HCT116 (cell line): ENCODE data around the gene RADIL.

Experiments used
- EZH2phosphoT487 ChIP-seq: fragments of 200-600 bp; IDR thresholded peaks from 2 replicates; pipeline ENCODE4 v1.6.1; 2018; ENCODE audit warnings: antibody characterized with exemption, borderline replicate concordance
- FOSL1 ChIP-seq: IDR thresholded peaks from 2 replicates; pipeline ENCODE4 v1.6.1; 2012; ENCODE audit warnings: low read depth
- JUND ChIP-seq: IDR thresholded peaks from 2 replicates; pipeline ENCODE4 v1.6.1; 2012
- POLR2A ChIP-seq: IDR thresholded peaks from 2 replicates; pipeline ENCODE4 v1.7.0; 2011; ENCODE audit warnings: borderline replicate concordance; ENCODE audit not compliant: insufficient read depth, insufficient read length; ENCODE audit errors: extremely low read depth
- RAD21 ChIP-seq: IDR thresholded peaks from 2 replicates; pipeline ENCODE4 v1.6.1; 2012; ENCODE audit warnings: low read depth, mild to moderate bottlenecking
- SP1 ChIP-seq: IDR thresholded peaks from 2 replicates; pipeline ENCODE4 v1.6.1; 2012; ENCODE audit warnings: low read depth
- ZNF274 ChIP-seq: fragments of 200-500 bp; sonication (Bioruptor generic); IDR thresholded peaks from 2 replicates; pipeline ENCODE4 v1.6.1; 2014; ENCODE audit warnings: mild to moderate bottlenecking, low read depth, low read length, inconsistent platforms
- TF ChIP-seq, protein P1 (sequence below), 3 experiments: fragments of 200-600 bp in 1 of 3; sonication (generic) in 1 of 3; IDR thresholded peaks in 2 of 3; conservative IDR thresholded peaks in 1 of 3; 2 replicates each; pipeline ENCODE4 v1.5.1; 2012 to 2017; ENCODE audit warnings: low read depth in 2 of 3, low read length in 2 of 3, antibody characterized with exemption in 1 of 3, borderline replicate concordance in 1 of 3, control low read depth in 1 of 3, mild to moderate bottlenecking in 1 of 3, mixed read lengths in 1 of 3, mixed run types in 1 of 3, moderate library complexity in 1 of 3; ENCODE audit not compliant: insufficient read depth in 1 of 3
- TF ChIP-seq, protein P2 (sequence below): IDR thresholded peaks from 2 replicates; pipeline ENCODE4 v1.6.1; 2012; ENCODE audit warnings: low read depth
- TF ChIP-seq, protein P3 (sequence below): IDR thresholded peaks from 2 replicates; pipeline ENCODE4 v1.6.1; 2012

DNA sequence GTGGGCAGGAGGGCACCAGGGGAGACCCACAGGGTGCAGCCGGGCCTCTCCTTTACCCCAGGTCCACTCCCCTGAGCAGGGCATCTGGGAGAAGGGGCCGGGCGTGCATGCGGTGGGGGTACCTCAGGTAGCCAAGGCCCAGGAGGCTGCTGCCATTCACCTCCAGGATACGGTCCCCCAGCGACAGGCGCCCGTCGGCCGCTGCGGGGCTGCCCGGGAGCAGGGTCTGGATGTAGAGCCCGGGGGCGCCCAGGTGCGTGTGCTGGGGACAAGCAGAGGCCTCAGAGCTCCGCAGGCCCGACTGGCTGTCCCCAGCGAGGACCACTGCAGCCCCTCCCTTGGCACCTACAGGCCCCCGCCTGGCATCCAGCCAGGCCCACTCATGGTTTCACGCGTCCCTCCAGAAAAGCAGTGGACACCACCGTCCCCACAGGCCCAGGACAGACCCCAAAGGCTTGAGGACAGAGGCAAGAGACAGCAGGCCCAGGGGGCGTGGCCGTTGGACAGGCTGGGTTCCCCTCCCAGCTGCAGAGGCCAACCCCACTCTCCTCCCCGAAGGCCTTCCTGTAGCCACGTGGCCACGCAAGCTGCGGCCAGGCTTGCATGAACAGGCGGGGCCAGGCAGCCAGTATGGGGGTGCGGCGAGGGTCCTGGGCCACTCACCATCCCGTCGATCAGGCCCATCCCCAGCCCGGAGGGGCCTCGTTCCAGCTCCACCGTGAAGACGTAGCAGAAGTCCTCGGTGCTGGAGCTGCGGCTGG, 83.8 kb downstream of the RADIL start:
- TF ChIP-seq POLR2A (no peak), EZH2phosphoT487 (no peak), FOSL1 (no peak), JUND (no peak), SP1 (no peak), ZNF274 (no peak), RAD21 (no peak)
- TF ChIP-seq, protein P1, sequence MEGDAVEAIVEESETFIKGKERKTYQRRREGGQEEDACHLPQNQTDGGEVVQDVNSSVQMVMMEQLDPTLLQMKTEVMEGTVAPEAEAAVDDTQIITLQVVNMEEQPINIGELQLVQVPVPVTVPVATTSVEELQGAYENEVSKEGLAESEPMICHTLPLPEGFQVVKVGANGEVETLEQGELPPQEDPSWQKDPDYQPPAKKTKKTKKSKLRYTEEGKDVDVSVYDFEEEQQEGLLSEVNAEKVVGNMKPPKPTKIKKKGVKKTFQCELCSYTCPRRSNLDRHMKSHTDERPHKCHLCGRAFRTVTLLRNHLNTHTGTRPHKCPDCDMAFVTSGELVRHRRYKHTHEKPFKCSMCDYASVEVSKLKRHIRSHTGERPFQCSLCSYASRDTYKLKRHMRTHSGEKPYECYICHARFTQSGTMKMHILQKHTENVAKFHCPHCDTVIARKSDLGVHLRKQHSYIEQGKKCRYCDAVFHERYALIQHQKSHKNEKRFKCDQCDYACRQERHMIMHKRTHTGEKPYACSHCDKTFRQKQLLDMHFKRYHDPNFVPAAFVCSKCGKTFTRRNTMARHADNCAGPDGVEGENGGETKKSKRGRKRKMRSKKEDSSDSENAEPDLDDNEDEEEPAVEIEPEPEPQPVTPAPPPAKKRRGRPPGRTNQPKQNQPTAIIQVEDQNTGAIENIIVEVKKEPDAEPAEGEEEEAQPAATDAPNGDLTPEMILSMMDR (IDR thresholded peaks at IDR 0.05 in 2 of 3, conservative IDR thresholded peaks at IDR 0.05 in 1 of 3; ENCODE audit: borderline replicate concordance in 1 of 3, insufficient read depth in 1 of 3, low read depth in 2 of 3, low read length in 2 of 3), result no peak
- TF ChIP-seq, protein P2, sequence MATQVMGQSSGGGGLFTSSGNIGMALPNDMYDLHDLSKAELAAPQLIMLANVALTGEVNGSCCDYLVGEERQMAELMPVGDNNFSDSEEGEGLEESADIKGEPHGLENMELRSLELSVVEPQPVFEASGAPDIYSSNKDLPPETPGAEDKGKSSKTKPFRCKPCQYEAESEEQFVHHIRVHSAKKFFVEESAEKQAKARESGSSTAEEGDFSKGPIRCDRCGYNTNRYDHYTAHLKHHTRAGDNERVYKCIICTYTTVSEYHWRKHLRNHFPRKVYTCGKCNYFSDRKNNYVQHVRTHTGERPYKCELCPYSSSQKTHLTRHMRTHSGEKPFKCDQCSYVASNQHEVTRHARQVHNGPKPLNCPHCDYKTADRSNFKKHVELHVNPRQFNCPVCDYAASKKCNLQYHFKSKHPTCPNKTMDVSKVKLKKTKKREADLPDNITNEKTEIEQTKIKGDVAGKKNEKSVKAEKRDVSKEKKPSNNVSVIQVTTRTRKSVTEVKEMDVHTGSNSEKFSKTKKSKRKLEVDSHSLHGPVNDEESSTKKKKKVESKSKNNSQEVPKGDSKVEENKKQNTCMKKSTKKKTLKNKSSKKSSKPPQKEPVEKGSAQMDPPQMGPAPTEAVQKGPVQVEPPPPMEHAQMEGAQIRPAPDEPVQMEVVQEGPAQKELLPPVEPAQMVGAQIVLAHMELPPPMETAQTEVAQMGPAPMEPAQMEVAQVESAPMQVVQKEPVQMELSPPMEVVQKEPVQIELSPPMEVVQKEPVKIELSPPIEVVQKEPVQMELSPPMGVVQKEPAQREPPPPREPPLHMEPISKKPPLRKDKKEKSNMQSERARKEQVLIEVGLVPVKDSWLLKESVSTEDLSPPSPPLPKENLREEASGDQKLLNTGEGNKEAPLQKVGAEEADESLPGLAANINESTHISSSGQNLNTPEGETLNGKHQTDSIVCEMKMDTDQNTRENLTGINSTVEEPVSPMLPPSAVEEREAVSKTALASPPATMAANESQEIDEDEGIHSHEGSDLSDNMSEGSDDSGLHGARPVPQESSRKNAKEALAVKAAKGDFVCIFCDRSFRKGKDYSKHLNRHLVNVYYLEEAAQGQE, result no peak
- TF ChIP-seq, protein P3, sequence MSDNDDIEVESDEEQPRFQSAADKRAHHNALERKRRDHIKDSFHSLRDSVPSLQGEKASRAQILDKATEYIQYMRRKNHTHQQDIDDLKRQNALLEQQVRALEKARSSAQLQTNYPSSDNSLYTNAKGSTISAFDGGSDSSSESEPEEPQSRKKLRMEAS, result no peak
